Measurements from ENCODE around the gene XYLT1.

Gene XYLT1

GRCh38 chr16:17108596-17108995 lies 362.2 kb downstream of the XYLT1 start:
- TF ChIP-seq CTCF (IDR thresholded peaks at IDR 0.05; ENCODE audit: borderline replicate concordance, control extremely low read depth, extremely low read depth, insufficient read depth, missing control alignments) = no peak
- in situ Hi-C loops (cut with MboI; ENCODE audit: low sequenced_read_pairs, unreplicated experiment) = no loop called here
- no peak for DNase-seq (ENCODE audit: low spot score)

DNA sequence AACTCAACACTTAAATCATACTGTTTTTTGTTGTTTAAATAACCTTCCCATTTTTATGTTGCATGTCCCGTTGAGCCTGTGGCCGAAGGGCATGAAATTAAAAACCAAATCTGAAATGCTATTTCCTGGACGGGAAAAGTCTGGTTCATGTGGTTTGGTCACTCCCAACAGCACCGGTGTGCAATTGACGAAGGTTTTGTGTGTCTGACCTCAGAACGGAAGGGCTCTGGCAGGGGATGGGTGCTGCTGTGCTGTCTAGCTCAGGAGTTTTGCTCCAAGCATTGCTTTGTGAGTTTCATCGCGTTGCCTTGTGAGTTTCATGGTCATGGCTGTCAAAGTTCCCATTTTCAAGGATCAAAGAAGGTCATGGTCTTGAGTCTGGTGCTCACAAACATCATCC lies 363.3 kb downstream of the XYLT1 start:
- DNase-seq (ENCODE audit: low spot score) = no peak
- in situ Hi-C loops (cut with MboI; ENCODE audit: low sequenced_read_pairs, unreplicated experiment) = no loop called here
- TF ChIP-seq CTCF (IDR thresholded peaks at IDR 0.05; ENCODE audit: borderline replicate concordance, control extremely low read depth, extremely low read depth, insufficient read depth, missing control alignments) = no peak

GRCh38 chr16:17106243-17106791 lies 364.4 kb downstream of the XYLT1 start:
- in situ Hi-C loops (cut with MboI; ENCODE audit: low sequenced_read_pairs, unreplicated experiment) = no loop called here
- no peak for TF ChIP-seq CTCF (IDR thresholded peaks at IDR 0.05; ENCODE audit: borderline replicate concordance, control extremely low read depth, extremely low read depth, insufficient read depth, missing control alignments)
- peak; percentile 42 for DNase-seq (ENCODE audit: low spot score)

DNA sequence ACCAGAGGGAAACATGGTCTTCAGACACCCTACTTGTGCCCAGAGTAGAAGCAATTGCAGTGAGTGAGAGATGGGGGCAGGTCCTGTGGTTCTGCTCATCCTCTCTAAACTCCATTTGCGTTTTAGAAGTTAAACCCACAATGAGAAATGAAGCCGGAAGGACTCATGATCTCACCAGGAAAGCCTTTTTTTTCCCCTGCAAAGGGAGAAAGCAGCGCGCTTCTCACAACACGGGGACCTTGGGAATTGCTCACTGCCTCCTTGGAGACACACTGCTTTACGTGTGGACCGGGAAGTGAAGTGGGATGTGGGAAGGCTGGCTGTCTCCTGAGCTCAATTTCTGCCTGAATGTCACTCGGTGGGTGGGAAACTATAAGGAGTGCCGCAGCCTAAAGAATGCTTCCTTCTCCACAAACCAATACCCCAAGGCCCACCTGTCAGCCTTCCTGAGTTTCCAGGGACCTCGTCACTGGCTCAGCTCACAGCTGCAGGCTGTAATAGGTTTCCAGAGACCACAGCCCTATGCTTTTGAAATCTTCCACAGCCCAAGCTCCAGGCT lies 365.4 kb downstream of the XYLT1 start:
- no peak for DNase-seq (ENCODE audit: low spot score)
- TF ChIP-seq CTCF (IDR thresholded peaks at IDR 0.05; ENCODE audit: borderline replicate concordance, control extremely low read depth, extremely low read depth, insufficient read depth, missing control alignments) = no peak
- in situ Hi-C loops (cut with MboI; ENCODE audit: low sequenced_read_pairs, unreplicated experiment) = no loop called here

GRCh38 chr16:17104654-17105053 lies 366.1 kb downstream of the XYLT1 start:
- in situ Hi-C loops (cut with MboI; ENCODE audit: low sequenced_read_pairs, unreplicated experiment) = no loop called here
- no peak for DNase-seq (ENCODE audit: low spot score)
- TF ChIP-seq CTCF (IDR thresholded peaks at IDR 0.05; ENCODE audit: borderline replicate concordance, control extremely low read depth, extremely low read depth, insufficient read depth, missing control alignments) = no peak

DNA sequence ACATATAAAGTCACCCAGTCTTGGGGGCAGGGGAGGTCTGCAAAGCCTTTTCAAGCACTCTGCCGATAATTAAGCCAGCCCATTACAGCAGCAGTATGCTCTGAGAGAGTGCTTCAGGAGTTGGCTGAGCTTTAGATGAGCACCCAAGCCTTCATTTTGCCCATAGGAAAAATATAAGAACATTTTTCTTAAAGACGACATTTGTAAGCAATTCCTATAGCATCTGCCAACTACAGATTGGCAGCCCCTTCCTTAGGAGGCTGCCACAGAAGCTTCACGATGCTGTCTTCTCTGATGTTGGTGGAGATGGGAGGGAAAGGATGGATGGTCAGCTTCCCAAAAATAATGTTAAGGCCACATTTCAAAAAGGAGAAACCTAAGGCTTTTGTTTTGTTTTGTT lies 367.5 kb downstream of the XYLT1 start:
- no peak for DNase-seq (ENCODE audit: low spot score)
- in situ Hi-C loops (cut with MboI; ENCODE audit: low sequenced_read_pairs, unreplicated experiment) = no loop called here
- TF ChIP-seq CTCF (IDR thresholded peaks at IDR 0.05; ENCODE audit: borderline replicate concordance, control extremely low read depth, extremely low read depth, insufficient read depth, missing control alignments) = no peak
